Astrocyte of the hippocampus (primary cell): ENCODE results near the gene SPON1.
"Not testable (repeated sequence)": the region's sequence is repeated elsewhere in the genome, so short reads cannot be mapped to it uniquely, and the experiment has no call there.

Experiments used
- DNase-seq: peaks from one replicate; pipeline ENCODE4 v3.0.0; 2011; ENCODE audit warnings: low read depth, low spot score

SPON1 gene

GRCh38 chr11:14270690-14271542 lies 308.4 kb downstream of the SPON1 start:
- DNase-seq, result no peak

DNA sequence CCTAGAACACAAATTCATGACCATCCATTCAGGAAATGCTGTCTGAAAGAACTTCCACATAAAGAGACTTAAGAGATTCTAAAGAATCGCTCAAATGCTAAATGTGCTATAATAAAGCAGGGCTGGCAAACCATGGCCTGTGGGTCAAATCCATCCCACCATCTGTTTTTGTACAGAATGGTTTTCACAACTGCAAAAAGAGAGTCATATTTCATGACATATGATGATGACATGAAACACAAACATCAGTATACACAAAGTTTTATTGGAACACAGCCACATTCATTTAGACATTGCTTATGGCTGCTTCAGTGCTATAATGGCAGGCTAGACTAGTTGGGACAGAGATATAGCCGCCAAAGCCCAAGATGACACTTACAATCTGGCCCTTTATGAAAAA lies 311.4 kb downstream of the SPON1 start:
- no peak for DNase-seq

DNA sequence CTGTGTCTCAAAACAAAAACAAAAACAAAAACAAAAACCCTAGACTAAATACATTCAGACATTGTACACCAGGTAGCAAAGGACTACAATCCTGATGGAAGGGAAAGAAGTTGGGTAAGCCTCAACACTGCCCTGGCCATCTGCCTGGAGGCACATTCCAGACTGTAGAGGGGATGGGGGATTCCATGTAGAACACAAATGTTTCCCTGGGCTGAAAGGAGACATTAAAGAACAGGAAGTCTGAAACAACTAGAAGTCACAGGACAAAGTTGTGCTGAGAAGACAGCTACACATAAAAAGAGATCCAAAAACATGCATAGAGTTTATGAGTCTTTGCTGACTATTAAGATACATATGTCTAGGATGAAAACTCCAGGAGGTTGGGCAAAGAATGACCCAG lies 312.6 kb downstream of the SPON1 start:
- DNase-seq, result peak; percentile 73

DNA sequence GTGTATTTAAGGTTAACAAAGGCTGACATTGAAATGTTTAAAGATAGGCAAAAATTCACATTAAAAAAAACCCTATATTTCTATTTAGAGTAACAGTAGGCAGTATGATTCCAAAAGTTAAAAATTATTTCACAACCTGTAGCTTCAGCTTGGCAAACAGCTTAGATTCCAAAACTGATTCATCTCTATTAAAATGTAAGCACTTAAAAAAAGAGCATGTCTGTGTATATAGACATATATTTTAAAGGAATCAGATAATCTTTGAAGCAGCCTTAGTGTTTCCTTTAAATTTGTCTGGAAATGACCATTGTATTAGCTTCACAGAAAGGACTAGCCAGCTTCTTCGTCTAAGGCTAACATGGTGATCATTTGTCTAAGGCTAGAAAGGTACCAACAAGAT lies 316.3 kb downstream of the SPON1 start:
- DNase-seq, result not testable (repeated sequence)

GRCh38 chr11:14288189-14288935 lies 325.8 kb downstream of the SPON1 start:
- DNase-seq, result peak; percentile 80

DNA sequence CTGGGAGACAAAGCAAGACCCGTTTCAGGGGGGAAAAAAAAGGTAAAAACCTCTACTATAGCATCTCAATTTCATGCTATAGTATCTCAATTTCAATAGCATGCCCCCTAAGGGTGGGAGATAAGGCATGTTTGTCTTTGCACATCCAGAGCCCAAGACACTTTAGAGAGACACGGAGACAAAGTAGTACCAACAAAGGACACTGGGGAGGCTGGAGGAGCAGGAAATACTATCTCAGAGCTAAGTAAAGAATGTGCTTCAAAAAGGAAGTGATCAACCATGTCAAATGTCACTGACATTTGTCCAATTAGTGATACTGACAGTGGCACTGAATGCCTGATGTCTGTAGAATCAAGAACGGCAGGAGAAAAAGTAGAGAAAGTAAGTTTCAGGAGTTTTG lies 327.9 kb downstream of the SPON1 start:
- no peak for DNase-seq

- DNase-seq, result no peak
Measured at GRCh38 chr11:14299921-14300320, 337.4 kb downstream of the SPON1 start.

DNA sequence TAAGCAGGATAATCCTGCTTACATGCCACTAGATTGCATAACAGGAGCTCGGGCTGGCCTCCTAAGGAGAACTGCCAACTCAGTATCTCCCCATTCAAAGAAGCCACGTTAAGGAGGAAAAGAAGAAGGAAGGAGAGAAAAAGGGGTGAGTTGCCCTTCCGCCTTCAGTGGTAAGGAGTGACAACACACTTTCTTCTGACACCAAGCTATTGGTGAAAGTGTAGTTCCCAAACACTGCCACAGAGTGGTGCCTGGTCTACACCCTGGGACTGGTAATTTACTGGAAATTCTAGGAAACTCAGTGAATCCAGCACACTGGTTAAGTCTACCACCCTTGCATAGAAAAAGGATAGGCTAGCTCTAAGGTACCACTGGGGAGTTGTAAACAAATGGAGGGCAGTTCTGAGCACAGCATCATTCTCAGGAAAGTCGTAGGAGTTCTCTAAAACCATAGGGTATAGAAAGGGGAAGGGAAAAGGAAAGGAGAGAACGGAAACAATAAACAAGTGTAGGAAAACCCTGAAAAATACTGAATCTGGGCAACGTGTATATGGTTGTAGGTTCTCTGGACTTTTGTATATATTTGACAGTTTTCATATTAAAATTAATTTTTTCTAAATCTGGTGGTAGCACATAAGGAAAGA lies 338.3 kb downstream of the SPON1 start:
- peak; percentile 84 for DNase-seq

DNA sequence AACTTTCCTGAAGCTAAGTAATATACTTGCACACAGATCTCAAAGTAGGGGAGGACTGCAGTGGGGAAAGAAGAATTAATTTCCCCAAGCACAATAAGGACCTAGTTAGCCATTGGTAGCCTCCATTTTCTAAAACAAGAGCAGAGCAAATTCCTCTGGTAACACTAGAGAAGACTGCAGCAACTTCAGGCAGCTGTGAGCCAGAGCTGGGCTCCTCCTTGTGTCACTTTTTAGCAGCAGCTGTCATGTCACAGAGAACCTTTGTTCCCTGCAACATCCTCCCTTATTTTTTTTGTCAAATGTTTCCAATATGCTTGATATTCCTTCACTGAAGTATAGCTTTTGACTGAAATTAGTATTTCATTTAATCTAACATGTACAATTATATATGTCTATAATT lies 342.1 kb downstream of the SPON1 start:
- DNase-seq, result no peak

GRCh38 chr11:14305649-14306048 lies 343.1 kb downstream of the SPON1 start:
- DNase-seq, result no peak

GRCh38 chr11:14306481-14306880 lies 344.0 kb downstream of the SPON1 start:
- no peak for DNase-seq

DNA sequence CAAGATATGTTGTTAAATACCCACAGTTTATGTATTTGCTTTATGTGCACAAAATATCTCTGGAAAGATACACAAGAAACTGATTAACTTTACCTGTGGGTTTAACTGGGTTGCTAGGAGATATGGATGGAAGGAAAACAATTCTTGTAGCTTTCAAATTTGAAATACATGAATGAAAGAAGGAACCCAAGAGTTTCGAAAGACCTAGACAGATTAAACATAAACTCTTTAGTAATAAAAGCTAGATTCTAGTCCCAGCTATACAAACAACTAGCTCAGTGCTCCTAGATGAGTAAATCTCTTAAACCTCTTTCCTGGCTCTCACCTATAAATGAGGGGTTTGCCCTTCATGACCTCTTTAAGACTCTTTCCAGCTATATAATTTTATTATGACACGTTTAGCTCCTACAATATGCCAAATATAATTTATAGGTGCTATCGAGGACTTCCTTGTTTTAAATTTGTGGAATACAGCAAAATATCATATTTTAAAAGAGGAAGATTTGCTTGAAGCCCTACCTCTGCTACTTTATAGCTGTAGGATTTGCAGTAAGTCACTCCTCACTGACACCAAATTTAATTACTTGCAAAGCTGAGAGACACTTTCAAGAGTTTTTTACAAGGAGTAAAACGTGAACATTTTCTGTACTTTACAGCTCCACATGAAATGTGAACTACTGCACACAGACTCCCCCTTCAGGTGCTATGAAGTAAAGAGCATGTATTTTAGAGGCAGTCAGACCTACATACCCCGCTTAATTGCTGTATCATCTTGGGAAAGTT lies 345.8 kb downstream of the SPON1 start:
- DNase-seq, result peak; percentile 60

GRCh38 chr11:14308897-14309387 lies 346.4 kb downstream of the SPON1 start:
- DNase-seq, result no peak

GRCh38 chr11:14309425-14310192 lies 347.1 kb downstream of the SPON1 start:
- DNase-seq, result no peak

DNA sequence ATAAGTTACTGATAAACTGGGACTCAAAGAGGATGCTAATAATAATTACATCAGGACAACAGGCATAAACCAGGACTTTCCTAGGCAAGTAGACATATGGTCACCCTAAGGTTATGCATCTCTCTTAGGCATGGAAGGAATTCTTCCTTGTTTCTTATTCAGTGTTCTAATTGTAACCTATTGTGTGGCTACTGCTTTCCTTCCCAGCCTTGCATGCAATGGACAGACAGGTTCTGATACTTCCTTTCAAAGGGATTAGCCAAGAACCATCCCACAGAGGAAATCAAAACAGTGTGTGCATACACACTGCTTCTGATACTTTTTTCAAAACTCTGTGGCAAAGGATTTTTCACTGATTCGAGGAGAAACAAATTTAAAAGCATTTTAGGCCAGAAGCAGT lies 348.2 kb downstream of the SPON1 start:
- peak; percentile 47 for DNase-seq

GRCh38 chr11:14312736-14313438 lies 350.4 kb downstream of the SPON1 start:
- peak; percentile 32 for DNase-seq

DNA sequence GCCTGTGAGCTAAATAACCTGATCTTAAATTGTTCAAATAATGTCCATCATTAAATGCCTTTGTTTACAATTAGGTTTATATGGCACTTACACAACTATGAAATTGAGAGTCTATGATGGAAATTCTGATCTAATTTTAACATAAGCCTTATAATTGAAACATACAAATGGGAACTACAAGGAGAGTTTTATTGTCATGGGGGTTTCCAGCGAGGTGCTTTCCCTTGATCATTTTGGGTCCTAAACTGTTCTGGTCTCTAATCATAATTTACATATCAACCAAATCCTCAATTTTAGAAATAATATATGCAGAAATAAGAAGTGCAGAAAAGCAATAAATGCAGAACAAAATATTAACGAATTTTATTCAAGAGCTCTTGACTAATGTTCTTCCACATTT lies 351.6 kb downstream of the SPON1 start:
- DNase-seq, result no peak

DNA sequence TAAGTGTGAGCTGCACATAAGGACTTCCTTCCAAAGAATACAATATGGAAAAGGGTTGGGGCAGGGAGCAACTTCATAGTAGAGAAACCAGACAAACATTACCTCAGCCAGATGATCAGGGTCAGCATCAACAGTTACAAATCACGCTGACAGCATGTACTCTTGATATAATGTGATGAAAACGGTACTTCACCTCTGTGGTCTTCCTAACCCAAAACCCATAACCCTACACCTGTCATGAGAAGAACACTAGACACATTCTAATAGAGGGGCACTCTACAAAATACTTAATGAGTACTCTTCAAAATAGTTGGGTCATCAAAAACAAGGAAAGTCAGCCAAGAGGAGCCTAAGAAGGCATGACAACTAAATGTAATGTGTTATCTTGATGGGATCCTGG lies 352.6 kb downstream of the SPON1 start:
- no peak for DNase-seq
